GM23248 (cell line): ENCODE results near the gene FHOD1.

Experiments used
- EZH2 ChIP-seq: fragments of 200-600 bp; sonication (generic); IDR thresholded peaks from 2 replicates; pipeline ENCODE4 v1.6.1; 2018; ENCODE audit warnings: antibody characterized with exemption, mild to moderate bottlenecking; ENCODE audit not compliant: insufficient read depth, poor library complexity, severe bottlenecking
- EZH2phosphoT487 ChIP-seq: fragments of 200-600 bp; sonication (generic); IDR thresholded peaks from 2 replicates; pipeline ENCODE4 v1.6.1; 2018; ENCODE audit warnings: antibody characterized with exemption, moderate library complexity, mild to moderate bottlenecking, low read depth; ENCODE audit not compliant: insufficient read depth

GRCh38 chr16:67279296-67280089, 32.2 kb upstream of the FHOD1 start, which contains the start of gene PLEKHG4:
- no peak for TF ChIP-seq EZH2phosphoT487
- TF ChIP-seq EZH2: no peak
